H1 (cell line): Measurements from ENCODE around the gene OR56A5. TPM values are rescaled to one million over a fixed set of nuclear protein-coding genes. Genes with fewer than 3 reads are reported as not detected.

Experiments used
- CTCF ChIA-PET: fragments of 300-600 bp; sonication (Branson Sonifier 250); formaldehyde crosslinking; loops from one replicate; lab custom pipeline; 2021; ENCODE audit not compliant: partially characterized antibody; lab: Charles Lee
- POLR2A ChIA-PET: fragments of 300-600 bp; sonication (Branson Sonifier 250); formaldehyde crosslinking; loops from one replicate; lab custom pipeline; 2021; ENCODE audit warnings: inconsistent platforms; ENCODE audit not compliant: partially characterized antibody; lab: Charles Lee
- DNase-seq, 2 experiments: peaks; one replicate each; pipeline versions ENCODE4 v3.0.0 to v3.0.0-alpha.2; 2010 to 2022; ENCODE audit warnings: low spot score in 2 of 2, low read depth in 1 of 2, mixed read lengths in 1 of 2
- FAIRE-seq: peaks from 2 replicates; lab custom pipeline; 2011; peaks lifted over from hg19 to GRCh38; lab: Jason Lieb, UNC
- H2AFZ ChIP-seq: 2 replicates; pipeline ENCODE4 v1.8.1; 2012; ENCODE audit warnings: low read length, inconsistent platforms
- H2AK5ac ChIP-seq: 2 replicates; pipeline ENCODE4 v1.6.1; 2013; ENCODE audit warnings: low read depth, low read length
- H2BK120ac ChIP-seq: replicated peaks from 2 replicates; pipeline ENCODE3; 2013; ENCODE audit warnings: low read depth, low read length, inconsistent platforms
- H2BK12ac ChIP-seq: 2 replicates; pipeline ENCODE4 v1.6.1; 2013; ENCODE audit warnings: low read depth, low read length
- H2BK15ac ChIP-seq: 2 replicates; pipeline ENCODE4 v1.6.1; 2013; ENCODE audit warnings: low read length
- H2BK20ac ChIP-seq: 2 replicates; pipeline ENCODE4 v1.6.1; 2013; ENCODE audit warnings: low read length
- H2BK5ac ChIP-seq: 2 replicates; pipeline ENCODE4 v1.6.1; 2013; ENCODE audit warnings: low read depth, low read length
- H3K14ac ChIP-seq: 2 replicates; pipeline ENCODE4 v1.6.1; 2013; ENCODE audit warnings: inconsistent platforms; ENCODE audit not compliant: insufficient read length
- H3K18ac ChIP-seq: 2 replicates; pipeline ENCODE4 v1.6.1; 2013; ENCODE audit warnings: low read length; ENCODE audit errors: extremely low read depth
- H3K23ac ChIP-seq: 2 replicates; pipeline ENCODE4 v1.6.1; 2013; ENCODE audit warnings: inconsistent platforms; ENCODE audit not compliant: insufficient read length
- H3K23me2 ChIP-seq: 2 replicates; pipeline ENCODE4 v1.6.1; 2013; ENCODE audit warnings: low read depth, low read length
- H3K27ac ChIP-seq: 2 replicates; pipeline ENCODE4 v1.6.1; 2011; ENCODE audit warnings: low read depth, low read length, inconsistent platforms
- H3K27me3 ChIP-seq, 4 experiments: replicated peaks in 1 of 4; 1 replicate in 1 of 4; 2 replicates in 3 of 4; pipeline versions ENCODE4 v1.6.1 to v1.8.1; 2011 to 2013; ENCODE audit warnings: low read length in 3 of 4, mild to moderate bottlenecking in 3 of 4, inconsistent platforms in 2 of 4, mixed read lengths in 2 of 4, moderate library complexity in 1 of 4; ENCODE audit not compliant: control insufficient read depth in 3 of 4, insufficient read depth in 3 of 4; ENCODE audit errors: extremely low read depth in 1 of 4
- H3K36me3 ChIP-seq, 4 experiments: 2 replicates each; pipeline versions ENCODE4 v1.6.1 to v1.8.1; 2011 to 2013; ENCODE audit warnings: mild to moderate bottlenecking in 4 of 4, low read length in 3 of 4, moderate library complexity in 2 of 4, control low read depth in 1 of 4, inconsistent platforms in 1 of 4; ENCODE audit not compliant: insufficient read depth in 4 of 4, control insufficient read depth in 2 of 4
- H3K4ac ChIP-seq: replicated peaks from 2 replicates; pipeline ENCODE3; 2013; ENCODE audit warnings: low read length, low read depth, mixed read lengths, inconsistent platforms; ENCODE audit not compliant: insufficient read length
- H3K4me1 ChIP-seq, 4 experiments: replicated peaks in 1 of 4; 1 replicate in 1 of 4; 2 replicates in 3 of 4; pipeline versions ENCODE4 v1.6.1 to v1.8.1; 2011 to 2013; ENCODE audit warnings: low read length in 3 of 4, inconsistent platforms in 2 of 4, mixed read lengths in 1 of 4; ENCODE audit not compliant: insufficient read depth in 4 of 4, control insufficient read depth in 3 of 4
- H3K4me2 ChIP-seq, 2 experiments: 2 replicates each; pipeline versions ENCODE4 v1.6.1 to v1.8.1; 2011 to 2013; ENCODE audit warnings: low read depth in 2 of 2, low read length in 2 of 2, control low read depth in 1 of 2, inconsistent platforms in 1 of 2, mild to moderate bottlenecking in 1 of 2; ENCODE audit not compliant: insufficient read depth in 1 of 2
- H3K4me3 ChIP-seq, 4 experiments: fragments of 200-600, 300-600 bp in 1 of 4; sonication (generic), shearing (Covaris generic), sonication (Bioruptor Twin) in 1 of 4; 2 replicates each; pipeline versions ENCODE4 v1.5.1 to v1.8.1; 2011 to 2016; ENCODE audit warnings: low read length in 4 of 4, low read depth in 3 of 4, control low read depth in 2 of 4, inconsistent platforms in 2 of 4, mild to moderate bottlenecking in 2 of 4, mixed read lengths in 1 of 4, moderate library complexity in 1 of 4; ENCODE audit not compliant: insufficient read depth in 2 of 4; ENCODE audit errors: extremely low read depth in 1 of 4
- H3K56ac ChIP-seq: replicated peaks from 2 replicates; pipeline ENCODE3; 2013; ENCODE audit warnings: low read depth, mild to moderate bottlenecking, mixed read lengths, low read length, inconsistent platforms; ENCODE audit not compliant: insufficient read length
- H3K79me1 ChIP-seq: 2 replicates; pipeline ENCODE4 v1.6.1; 2013; ENCODE audit warnings: low read depth, low read length, control low read depth
- H3K79me2 ChIP-seq, 2 experiments: 2 replicates each; pipeline versions ENCODE4 v1.6.1 to v1.8.1; 2012 to 2013; ENCODE audit warnings: low read length in 2 of 2, mild to moderate bottlenecking in 2 of 2, inconsistent platforms in 1 of 2; ENCODE audit not compliant: insufficient read depth in 2 of 2, control insufficient read depth in 1 of 2
- H3K9ac ChIP-seq, 4 experiments: replicated peaks in 1 of 4; 1 replicate in 1 of 4; 2 replicates in 3 of 4; pipeline versions ENCODE4 v1.6.1 to v1.8.1; 2011 to 2013; ENCODE audit warnings: low read depth in 3 of 4, low read length in 3 of 4, control low read depth in 2 of 4, mild to moderate bottlenecking in 2 of 4, moderate library complexity in 2 of 4, inconsistent platforms in 1 of 4; ENCODE audit errors: extremely low read depth in 1 of 4
- H3K9me3 ChIP-seq, 2 experiments: 2 replicates each; pipeline versions ENCODE4 v1.6.1 to v1.8.1; 2012 to 2013; ENCODE audit warnings: mild to moderate bottlenecking in 2 of 2, moderate library complexity in 2 of 2, control low read depth in 1 of 2, inconsistent platforms in 1 of 2, low read depth in 1 of 2, low read length in 1 of 2, mixed read lengths in 1 of 2; ENCODE audit not compliant: insufficient read depth in 2 of 2
- H4K20me1 ChIP-seq, 2 experiments: replicated peaks in 1 of 2; 2 replicates each; pipeline versions ENCODE3 to v1.8.1; 2011 to 2013; ENCODE audit warnings: inconsistent platforms in 2 of 2, low read length in 2 of 2, mild to moderate bottlenecking in 1 of 2; ENCODE audit not compliant: insufficient read depth in 2 of 2, control insufficient read depth in 1 of 2
- H4K5ac ChIP-seq: 2 replicates; pipeline ENCODE4 v1.6.1; 2013; ENCODE audit warnings: low read length, low read depth, mixed read lengths, inconsistent platforms; ENCODE audit not compliant: insufficient read length
- H4K8ac ChIP-seq: 2 replicates; pipeline ENCODE4 v1.8.0; 2013; ENCODE audit warnings: mild to moderate bottlenecking, moderate library complexity, low read length, inconsistent platforms; ENCODE audit not compliant: insufficient read depth; ENCODE audit errors: extremely low read depth
- H4K91ac ChIP-seq: replicated peaks from 2 replicates; pipeline ENCODE3; 2013; ENCODE audit warnings: low read length, mixed read lengths, inconsistent platforms; ENCODE audit not compliant: insufficient read length
- CBX8 ChIP-seq: fragments of 300-800, 300-1000 bp; sonication (generic); IDR thresholded peaks from 2 replicates; pipeline ENCODE4 v1.7.1; 2016; ENCODE audit warnings: low read depth, low read length, borderline replicate concordance
- EZH2 ChIP-seq: fragments of 200-600 bp; sonication (generic); IDR thresholded peaks from 2 replicates; pipeline ENCODE4 v1.7.1; 2012; ENCODE audit warnings: low read depth, mild to moderate bottlenecking, moderate library complexity, low read length, inconsistent platforms; ENCODE audit not compliant: severe bottlenecking
- HDAC2 ChIP-seq, 2 experiments: fragments of 300-600 bp in 1 of 2; sonication (generic) in 1 of 2; IDR thresholded peaks; 2 replicates each; pipeline ENCODE4 v1.6.1; 2011 to 2012; ENCODE audit warnings: low read depth in 2 of 2, low read length in 2 of 2, mild to moderate bottlenecking in 2 of 2, moderate library complexity in 2 of 2, borderline replicate concordance in 1 of 2, inconsistent platforms in 1 of 2
- JUN ChIP-seq: IDR thresholded peaks from 2 replicates; pipeline ENCODE4 v1.6.1; 2011; ENCODE audit warnings: low read depth, mild to moderate bottlenecking, improper control_type of control experiment, low read length
- JUND ChIP-seq: IDR thresholded peaks from 2 replicates; pipeline ENCODE4 v1.6.1; 2011; ENCODE audit warnings: mild to moderate bottlenecking, improper control_type of control experiment, low read length
- POLR2A ChIP-seq, 2 experiments: IDR thresholded peaks; 1 replicate in 1 of 2; 2 replicates in 1 of 2; pipeline ENCODE4 v1.6.1; 2011; ENCODE audit warnings: low read depth in 2 of 2, low read length in 2 of 2, mild to moderate bottlenecking in 2 of 2; ENCODE audit errors: control extremely low read depth in 1 of 2
- POLR2AphosphoS5 ChIP-seq: IDR thresholded peaks from 2 replicates; pipeline ENCODE4 v1.6.1; 2011; ENCODE audit warnings: low read depth, low read length
- SP2 ChIP-seq: IDR thresholded peaks from 2 replicates; pipeline ENCODE4 v1.6.1; 2012; ENCODE audit warnings: mild to moderate bottlenecking, low read length, inconsistent platforms
- TAF7 ChIP-seq: optimal IDR thresholded peaks from 2 replicates; pipeline ENCODE3; 2011; ENCODE audit warnings: low read depth, mild to moderate bottlenecking, inconsistent platforms, low read length, moderate library complexity, borderline replicate concordance
- WGBS, 2 experiments: shearing (Covaris generic) in 1 of 2; methylation state at CpG; one replicate each; pipeline versions ENCODE4 v1.1.6 to v1.1.7; 2013 to 2015; ENCODE audit warnings: low lambda C conversion rate in 2 of 2, mixed read lengths in 2 of 2, inconsistent platforms in 1 of 2, low coverage in 1 of 2, missing lambda C conversion rate in 1 of 2; ENCODE audit not compliant: insufficient replicate concordance in 2 of 2, insufficient coverage in 1 of 2, insufficient read length in 1 of 2; ENCODE audit errors: extremely low coverage in 1 of 2, missing lambda C conversion rate in 1 of 2; 5-methylcytosine and 5-hydroxymethylcytosine counted together
- polyA plus RNA-seq, 7 experiments: library from polyadenylated mRNA; depleted of rRNA in 3 of 7; stranded (reverse) in 5 of 7; unstranded in 2 of 7; fragments of >200 nt in 5 of 7; fragments of 200-250 nt in 2 of 7; gene quantifications; 1 replicate in 5 of 7; 2 replicates in 1 of 7; 4 replicates in 1 of 7; pipeline versions ENCODE4 v1.2.1 to v1.2.3, GENCODE V29; 2011 to 2013; ENCODE audit warnings: missing spikeins in 2 of 7, mixed read lengths in 2 of 7
- total RNA-seq: library from RNA; stranded (reverse); fragmentation: NEBNext Ultra II Directional; extraction: Animal tissue kit (Norgen Biotek cat#: 25700); gene quantifications from 2 replicates; pipeline ENCODE4 v1.2.1, GENCODE V29; 2021
- TF ChIP-seq, protein P1 (sequence below): IDR thresholded peaks from 2 replicates; pipeline ENCODE4 v1.6.1; 2012; ENCODE audit warnings: low read length, inconsistent platforms

OR56A5 gene
- total and polyA plus RNA-seq, 2 of the 8 experiments (the other 6 are each of a cell fraction or from before 2014, with no cell fraction given), result 0.14 TPM; not detected in 1

DNA sequence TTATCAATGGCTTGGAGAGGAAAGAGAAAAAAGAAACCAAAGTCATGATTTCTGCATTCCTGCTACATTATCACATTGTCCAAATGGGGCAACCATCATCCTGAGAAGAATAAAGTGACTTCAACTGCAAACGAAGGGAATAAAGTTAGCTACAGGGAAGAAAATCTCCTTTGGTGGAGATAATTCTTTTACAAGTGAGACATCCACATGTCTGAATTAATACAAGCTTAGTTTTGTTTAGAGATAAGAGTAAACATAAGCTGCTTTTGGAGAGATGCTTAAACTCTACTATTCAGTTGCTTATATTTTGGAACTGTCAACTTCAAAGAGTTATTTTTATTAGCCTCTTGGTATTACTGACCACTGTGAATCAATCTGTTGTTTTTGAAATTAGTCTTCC is 18.6 kb upstream of the OR56A5 start, which contains the start of gene OR52L1:
Gene OR52L1, minus strand, starts transcription at position 101 of the 400 bp plus-strand sequence. Its CDS starts 55 bp downstream, at position 46.
- H3K4ac ChIP-seq, result no peak within 1 kb of the TSS
- H3K79me1 ChIP-seq, result no peaks in the 10 kb centered on the region
- no peaks in the 10 kb centered on the region for H3K36me3 ChIP-seq
- no peak within 1 kb of the TSS for H3K18ac ChIP-seq
- H3K9me3 ChIP-seq, result no peaks in the 10 kb centered on the region
- H3K56ac ChIP-seq, result no peak within 1 kb of the TSS
- H2AFZ ChIP-seq, result no peak within 1 kb of the TSS
- no peak within 1 kb of the TSS for H2BK20ac ChIP-seq
- H4K8ac ChIP-seq, result no peak within 1 kb of the TSS
- DNase-seq (no peak), FAIRE-seq (no peak)
- no peak within 1 kb of the TSS for H2BK5ac ChIP-seq
- no peaks in the 10 kb centered on the region for H4K20me1 ChIP-seq
- 83% methylated on average over 1 of the region's 1 CpG; no CpG with 5 or more reads in 1 of the 2 experiments for WGBS, 2 experiments
- no peak within 1 kb of the TSS for H2BK15ac ChIP-seq
- H3K4me2 ChIP-seq, result no peak within 1 kb of the TSS
- POLR2A ChIA-PET, result no interaction called here
- no peaks in the 10 kb centered on the region for H3K4me1 ChIP-seq
- H3K27ac ChIP-seq, result no peak within 1 kb of the TSS
- H4K5ac ChIP-seq, result no peak within 1 kb of the TSS
- H3K79me2 ChIP-seq, result no peaks in the 10 kb centered on the region
- TF ChIP-seq SP2 (no peak), TAF7 (no peak), JUND (no peak), POLR2AphosphoS5 (no peak), POLR2A (IDR thresholded peaks at IDR 0.05; ENCODE audit: control extremely low read depth in 1 of 2, low read depth in 2 of 2, low read length in 2 of 2) (no peak), HDAC2 (IDR thresholded peaks at IDR 0.05; ENCODE audit: borderline replicate concordance in 1 of 2, low read depth in 2 of 2, low read length in 2 of 2) (no peak), EZH2 (no peak), CBX8 (no peak), JUN (no peak)
- TF ChIP-seq, protein P1, sequence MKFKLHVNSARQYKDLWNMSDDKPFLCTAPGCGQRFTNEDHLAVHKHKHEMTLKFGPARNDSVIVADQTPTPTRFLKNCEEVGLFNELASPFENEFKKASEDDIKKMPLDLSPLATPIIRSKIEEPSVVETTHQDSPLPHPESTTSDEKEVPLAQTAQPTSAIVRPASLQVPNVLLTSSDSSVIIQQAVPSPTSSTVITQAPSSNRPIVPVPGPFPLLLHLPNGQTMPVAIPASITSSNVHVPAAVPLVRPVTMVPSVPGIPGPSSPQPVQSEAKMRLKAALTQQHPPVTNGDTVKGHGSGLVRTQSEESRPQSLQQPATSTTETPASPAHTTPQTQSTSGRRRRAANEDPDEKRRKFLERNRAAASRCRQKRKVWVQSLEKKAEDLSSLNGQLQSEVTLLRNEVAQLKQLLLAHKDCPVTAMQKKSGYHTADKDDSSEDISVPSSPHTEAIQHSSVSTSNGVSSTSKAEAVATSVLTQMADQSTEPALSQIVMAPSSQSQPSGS, result no peak
- no peaks in the 10 kb centered on the region for H3K23me2 ChIP-seq
- no peak within 1 kb of the TSS; a peak in 1 of 7 replicates for H3K9ac ChIP-seq
- no peak within 1 kb of the TSS for H3K14ac ChIP-seq
- no peak within 1 kb of the TSS for H4K91ac ChIP-seq
- H3K4me3 ChIP-seq, result no peak within 1 kb of the TSS
- H2BK12ac ChIP-seq, result no peak within 1 kb of the TSS
- no peak within 1 kb of the TSS for H3K23ac ChIP-seq
- no peaks in the 10 kb centered on the region for H3K27me3 ChIP-seq
- H2BK120ac ChIP-seq, result no peak within 1 kb of the TSS
- CTCF ChIA-PET, result interaction anchor here (0.6 kb wide), 1 partner anchor 285 kb away, joined by 3 read pairs; no protein-coding TSS in a partner anchor
- H2AK5ac ChIP-seq, result no peak within 1 kb of the TSS
